ENCODE results near the gene PRDM16.

Gene PRDM16

GRCh38 chr1:3403388-3404231 is 334.6 kb downstream of the PRDM16 start (continued):
- peak; percentile 18 for TF ChIP-seq ZBTB26 (tag by site-specific recombination; optimal IDR thresholded peaks at IDR 0.05)
- TF ChIP-seq ZNF211 (tag by site-specific recombination; IDR thresholded peaks at IDR 0.05; ENCODE audit: low read depth): no peak
- peak; percentile 67 for TF ChIP-seq ZSCAN4 (tag by site-specific recombination; IDR thresholded peaks at IDR 0.05)
- peak; percentile 56 for TF ChIP-seq ZNF335 (tag by site-specific recombination; conservative IDR thresholded peaks at IDR 0.05)
- no peak for TF ChIP-seq REPIN1 (tag by site-specific recombination; IDR thresholded peaks at IDR 0.05; ENCODE audit: low read depth)
- peak; percentile 99 for TF ChIP-seq GFI1B (tag by site-specific recombination; IDR thresholded peaks at IDR 0.05)
- no peak for TF ChIP-seq ZNF626 (tag by site-specific recombination; IDR thresholded peaks at IDR 0.05)
- TF ChIP-seq TSHZ1 (tag by site-specific recombination; IDR thresholded peaks at IDR 0.05; ENCODE audit: borderline replicate concordance): peak; percentile 92; the same call in 1 of the 2 replicates
- TF ChIP-seq ZNF416 (tag by site-specific recombination; IDR thresholded peaks at IDR 0.05): no peak
- TF ChIP-seq ZNF580 (tag by site-specific recombination; IDR thresholded peaks at IDR 0.05): peak; percentile 92
- TF ChIP-seq ZNF776 (tag by site-specific recombination; IDR thresholded peaks at IDR 0.05; ENCODE audit: borderline replicate concordance): no peak
- peak; percentile 93 for TF ChIP-seq ZNF341 (tag by site-specific recombination; IDR thresholded peaks at IDR 0.05; ENCODE audit: low read depth)
- peak; percentile 91 for TF ChIP-seq TCF7L2 (IDR thresholded peaks at IDR 0.05; ENCODE audit: borderline replicate concordance, low read depth, low read length)
- no peak for TF ChIP-seq ZNF48 (tag by site-specific recombination; IDR thresholded peaks at IDR 0.05)
- TF ChIP-seq PRDM4 (tag by site-specific recombination; IDR thresholded peaks at IDR 0.05): peak; percentile 98
- peak; percentile 65 for TF ChIP-seq ZBTB6 (tag by site-specific recombination; IDR thresholded peaks at IDR 0.05)
- peak; percentile 91 for TF ChIP-seq ZSCAN16 (tag by site-specific recombination; IDR thresholded peaks at IDR 0.05)
- TF ChIP-seq PRDM1 (tag by site-specific recombination; IDR thresholded peaks at IDR 0.05): no peak
- TF ChIP-seq ZNF2 (tag by site-specific recombination; IDR thresholded peaks at IDR 0.05): peak; percentile 74
- TF ChIP-seq ZNF404 (tag by site-specific recombination; IDR thresholded peaks at IDR 0.05): 0 out of 2 replicates have a peak, but pooled peaks have one; percentile 17
- no peak for TF ChIP-seq ZNF37A (tag by site-specific recombination; IDR thresholded peaks at IDR 0.05)
- TF ChIP-seq ZNF623 (tag by site-specific recombination; IDR thresholded peaks at IDR 0.05): no peak
- peak; percentile 92 for TF ChIP-seq TRIM28 (IDR thresholded peaks at IDR 0.05; ENCODE audit: borderline replicate concordance, low read length)
- TF ChIP-seq YY1 (tag by site-specific recombination; IDR thresholded peaks at IDR 0.05): peak; percentile 75; the same call in 1 of the 2 replicates
- peak; percentile 77; the same call in 1 of the 2 replicates for TF ChIP-seq ATF2 (tag by site-specific recombination; IDR thresholded peaks at IDR 0.05; ENCODE audit: low read depth)
- no peak for TF ChIP-seq ZNF792 (tag by site-specific recombination; IDR thresholded peaks at IDR 0.05)
- no peak for TF ChIP-seq ZNF670 (tag by site-specific recombination; IDR thresholded peaks at IDR 0.05; ENCODE audit: low read depth)
- no peak for TF ChIP-seq SALL2 (tag by site-specific recombination; IDR thresholded peaks at IDR 0.05; ENCODE audit: borderline replicate concordance)
